Measurements from ENCODE around the gene IP6K1. TPM values are rescaled to one million over a fixed set of nuclear protein-coding genes. Genes with fewer than 3 reads are reported as not detected.
A peak's percentile ranks its signal among the peaks of the same experiment; 100 is the strongest.

The IP6K1 gene
- total RNA-seq, 1 experiment from 2014 or later: 30.6 TPM

DNA sequence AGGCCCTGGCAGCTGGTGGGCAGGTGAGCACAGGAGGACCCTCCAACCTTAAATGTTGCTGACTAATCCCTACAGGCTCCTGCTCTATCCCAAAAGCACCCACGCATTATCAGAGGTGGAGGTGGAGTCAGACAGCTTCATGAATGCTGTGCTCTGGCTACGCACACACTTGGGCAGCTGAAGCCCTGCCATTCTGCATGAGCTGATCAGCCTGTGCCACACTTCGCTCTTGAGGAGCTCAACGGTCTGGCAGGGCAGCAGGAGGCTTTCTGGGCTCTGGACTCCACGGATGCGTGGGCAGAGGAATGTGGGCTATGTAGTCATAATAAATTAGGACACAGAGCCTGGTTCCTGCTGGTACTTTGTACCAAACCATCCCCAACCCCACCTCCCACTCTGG is 103.2 kb downstream of the IP6K1 start:
- no peak overlapping the region for H2AFZ ChIP-seq (ENCODE audit: low read depth, low read length, poor library complexity, severe bottlenecking)
- H3K9me2 ChIP-seq (ENCODE audit: insufficient read depth): no peaks in the 10 kb centered on the region
- intact Hi-C loops (cut with micrococcal nuclease): no loop called here
- no peaks in the 10 kb centered on the region for H4K20me1 ChIP-seq (ENCODE audit: insufficient read depth)
- ChIA-PET CTCF (no interaction called here), RAD21 (ENCODE audit: low non-redundant PET in 1 of 2, low total read pairs in 2 of 2, uncharacterized antibody in 2 of 2, unreplicated experiment in 2 of 2) (no interaction called here), POLR2A (no interaction called here)
- no peak overlapping the region for H3K27ac ChIP-seq (ENCODE audit: low read depth, low read length)
- no peak overlapping the region for H3K4me2 ChIP-seq (ENCODE audit: low read length)
- no peaks in the 10 kb centered on the region; the same call in 1 of the 2 replicates for H3K79me2 ChIP-seq (ENCODE audit: insufficient read depth, low read length)
- TF ChIP-seq EGR1 (IDR thresholded peaks at IDR 0.05; ENCODE audit: low read depth) (no peak), TCF7L2 (IDR thresholded peaks at IDR 0.05; ENCODE audit: borderline replicate concordance, extremely low read depth, insufficient read depth, insufficient read length) (no peak), JUND (IDR thresholded peaks at IDR 0.05) (no peak), SRF (IDR thresholded peaks at IDR 0.05; ENCODE audit: low read depth) (no peak), ZFX (IDR thresholded peaks at IDR 0.05) (no peak), EZH2 (IDR thresholded peaks at IDR 0.05) (no peak), ZNF274 (IDR thresholded peaks at IDR 0.05; ENCODE audit: low read depth, low read length) (no peak), RAD21 (IDR thresholded peaks at IDR 0.05; ENCODE audit: low read depth) (no peak), POLR2AphosphoS5 (IDR thresholded peaks at IDR 0.05; ENCODE audit: low read depth, low read length) (no peak), CBX3 (IDR thresholded peaks at IDR 0.05; ENCODE audit: low read depth) (no peak), EZH2phosphoT487 (IDR thresholded peaks at IDR 0.05; ENCODE audit: borderline replicate concordance) (no peak), FOSL1 (IDR thresholded peaks at IDR 0.05; ENCODE audit: low read depth) (no peak)
- TF ChIP-seq, protein P1, sequence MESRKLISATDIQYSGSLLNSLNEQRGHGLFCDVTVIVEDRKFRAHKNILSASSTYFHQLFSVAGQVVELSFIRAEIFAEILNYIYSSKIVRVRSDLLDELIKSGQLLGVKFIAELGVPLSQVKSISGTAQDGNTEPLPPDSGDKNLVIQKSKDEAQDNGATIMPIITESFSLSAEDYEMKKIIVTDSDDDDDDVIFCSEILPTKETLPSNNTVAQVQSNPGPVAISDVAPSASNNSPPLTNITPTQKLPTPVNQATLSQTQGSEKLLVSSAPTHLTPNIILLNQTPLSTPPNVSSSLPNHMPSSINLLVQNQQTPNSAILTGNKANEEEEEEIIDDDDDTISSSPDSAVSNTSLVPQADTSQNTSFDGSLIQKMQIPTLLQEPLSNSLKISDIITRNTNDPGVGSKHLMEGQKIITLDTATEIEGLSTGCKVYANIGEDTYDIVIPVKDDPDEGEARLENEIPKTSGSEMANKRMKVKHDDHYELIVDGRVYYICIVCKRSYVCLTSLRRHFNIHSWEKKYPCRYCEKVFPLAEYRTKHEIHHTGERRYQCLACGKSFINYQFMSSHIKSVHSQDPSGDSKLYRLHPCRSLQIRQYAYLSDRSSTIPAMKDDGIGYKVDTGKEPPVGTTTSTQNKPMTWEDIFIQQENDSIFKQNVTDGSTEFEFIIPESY (IDR thresholded peaks at IDR 0.05; ENCODE audit: extremely low read depth, insufficient replicate concordance, low read length): no peak
- TF ChIP-seq, protein P2, sequence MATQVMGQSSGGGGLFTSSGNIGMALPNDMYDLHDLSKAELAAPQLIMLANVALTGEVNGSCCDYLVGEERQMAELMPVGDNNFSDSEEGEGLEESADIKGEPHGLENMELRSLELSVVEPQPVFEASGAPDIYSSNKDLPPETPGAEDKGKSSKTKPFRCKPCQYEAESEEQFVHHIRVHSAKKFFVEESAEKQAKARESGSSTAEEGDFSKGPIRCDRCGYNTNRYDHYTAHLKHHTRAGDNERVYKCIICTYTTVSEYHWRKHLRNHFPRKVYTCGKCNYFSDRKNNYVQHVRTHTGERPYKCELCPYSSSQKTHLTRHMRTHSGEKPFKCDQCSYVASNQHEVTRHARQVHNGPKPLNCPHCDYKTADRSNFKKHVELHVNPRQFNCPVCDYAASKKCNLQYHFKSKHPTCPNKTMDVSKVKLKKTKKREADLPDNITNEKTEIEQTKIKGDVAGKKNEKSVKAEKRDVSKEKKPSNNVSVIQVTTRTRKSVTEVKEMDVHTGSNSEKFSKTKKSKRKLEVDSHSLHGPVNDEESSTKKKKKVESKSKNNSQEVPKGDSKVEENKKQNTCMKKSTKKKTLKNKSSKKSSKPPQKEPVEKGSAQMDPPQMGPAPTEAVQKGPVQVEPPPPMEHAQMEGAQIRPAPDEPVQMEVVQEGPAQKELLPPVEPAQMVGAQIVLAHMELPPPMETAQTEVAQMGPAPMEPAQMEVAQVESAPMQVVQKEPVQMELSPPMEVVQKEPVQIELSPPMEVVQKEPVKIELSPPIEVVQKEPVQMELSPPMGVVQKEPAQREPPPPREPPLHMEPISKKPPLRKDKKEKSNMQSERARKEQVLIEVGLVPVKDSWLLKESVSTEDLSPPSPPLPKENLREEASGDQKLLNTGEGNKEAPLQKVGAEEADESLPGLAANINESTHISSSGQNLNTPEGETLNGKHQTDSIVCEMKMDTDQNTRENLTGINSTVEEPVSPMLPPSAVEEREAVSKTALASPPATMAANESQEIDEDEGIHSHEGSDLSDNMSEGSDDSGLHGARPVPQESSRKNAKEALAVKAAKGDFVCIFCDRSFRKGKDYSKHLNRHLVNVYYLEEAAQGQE (IDR thresholded peaks at IDR 0.05; ENCODE audit: low read depth): no peak
- TF ChIP-seq, protein P3, sequence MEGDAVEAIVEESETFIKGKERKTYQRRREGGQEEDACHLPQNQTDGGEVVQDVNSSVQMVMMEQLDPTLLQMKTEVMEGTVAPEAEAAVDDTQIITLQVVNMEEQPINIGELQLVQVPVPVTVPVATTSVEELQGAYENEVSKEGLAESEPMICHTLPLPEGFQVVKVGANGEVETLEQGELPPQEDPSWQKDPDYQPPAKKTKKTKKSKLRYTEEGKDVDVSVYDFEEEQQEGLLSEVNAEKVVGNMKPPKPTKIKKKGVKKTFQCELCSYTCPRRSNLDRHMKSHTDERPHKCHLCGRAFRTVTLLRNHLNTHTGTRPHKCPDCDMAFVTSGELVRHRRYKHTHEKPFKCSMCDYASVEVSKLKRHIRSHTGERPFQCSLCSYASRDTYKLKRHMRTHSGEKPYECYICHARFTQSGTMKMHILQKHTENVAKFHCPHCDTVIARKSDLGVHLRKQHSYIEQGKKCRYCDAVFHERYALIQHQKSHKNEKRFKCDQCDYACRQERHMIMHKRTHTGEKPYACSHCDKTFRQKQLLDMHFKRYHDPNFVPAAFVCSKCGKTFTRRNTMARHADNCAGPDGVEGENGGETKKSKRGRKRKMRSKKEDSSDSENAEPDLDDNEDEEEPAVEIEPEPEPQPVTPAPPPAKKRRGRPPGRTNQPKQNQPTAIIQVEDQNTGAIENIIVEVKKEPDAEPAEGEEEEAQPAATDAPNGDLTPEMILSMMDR (IDR thresholded peaks at IDR 0.05 in 2 of 3, conservative IDR thresholded peaks at IDR 0.05 in 1 of 3; ENCODE audit: borderline replicate concordance in 1 of 3, insufficient read depth in 1 of 3, low read depth in 2 of 3, low read length in 2 of 3): no peak
- TF ChIP-seq, protein P4, sequence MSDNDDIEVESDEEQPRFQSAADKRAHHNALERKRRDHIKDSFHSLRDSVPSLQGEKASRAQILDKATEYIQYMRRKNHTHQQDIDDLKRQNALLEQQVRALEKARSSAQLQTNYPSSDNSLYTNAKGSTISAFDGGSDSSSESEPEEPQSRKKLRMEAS (IDR thresholded peaks at IDR 0.05): no peak
- TF ChIP-seq, protein P5, sequence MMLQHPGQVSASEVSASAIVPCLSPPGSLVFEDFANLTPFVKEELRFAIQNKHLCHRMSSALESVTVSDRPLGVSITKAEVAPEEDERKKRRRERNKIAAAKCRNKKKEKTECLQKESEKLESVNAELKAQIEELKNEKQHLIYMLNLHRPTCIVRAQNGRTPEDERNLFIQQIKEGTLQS (IDR thresholded peaks at IDR 0.05): no peak
- DNase-seq (ENCODE audit: low read depth, low spot score) (no peak), ATAC-seq (no peak)
- no peak overlapping the region for H3K9ac ChIP-seq (ENCODE audit: low read length)
- BruUV-seq (replicated peaks): TSS peak; percentile 12
- no peaks in the 10 kb centered on the region for H3K4me1 ChIP-seq (ENCODE audit: control insufficient read depth in 1 of 2, insufficient read depth in 2 of 2, low read length in 2 of 2)
- H3K4me3 ChIP-seq (replicated peaks in 1 of 2; ENCODE audit: low read depth in 1 of 2, low read length in 2 of 2): no peak overlapping the region
- H3K27me3 ChIP-seq (ENCODE audit: insufficient read depth, low read length): no peaks in the 10 kb centered on the region
- H3K9me3 ChIP-seq (ENCODE audit: control insufficient read depth in 1 of 2, insufficient read depth in 1 of 2, low read depth in 1 of 2, low read length in 2 of 2): no peaks in the 10 kb centered on the region
- H3K36me3 ChIP-seq (ENCODE audit: control insufficient read depth in 1 of 2, insufficient read depth in 2 of 2, low read length in 2 of 2): peaks cover 15 to 46% of the 10 kb centered on the region in 2 experiments; a peak in 3 of 4 replicates
